NCI-H1436 treated with DMSO at 0.1 percent for 48 hours (cell line): ENCODE measurements around the gene PROSER3.
"Not testable (repeated sequence)": the region's sequence is repeated elsewhere in the genome, so short reads cannot be mapped to it uniquely, and the experiment has no call there.

Source experiments
- DNase-seq: peaks from one replicate; lab custom pipeline; 2025; lab: John Stamatoyannopoulos, UW

PROSER3 gene

DNA sequence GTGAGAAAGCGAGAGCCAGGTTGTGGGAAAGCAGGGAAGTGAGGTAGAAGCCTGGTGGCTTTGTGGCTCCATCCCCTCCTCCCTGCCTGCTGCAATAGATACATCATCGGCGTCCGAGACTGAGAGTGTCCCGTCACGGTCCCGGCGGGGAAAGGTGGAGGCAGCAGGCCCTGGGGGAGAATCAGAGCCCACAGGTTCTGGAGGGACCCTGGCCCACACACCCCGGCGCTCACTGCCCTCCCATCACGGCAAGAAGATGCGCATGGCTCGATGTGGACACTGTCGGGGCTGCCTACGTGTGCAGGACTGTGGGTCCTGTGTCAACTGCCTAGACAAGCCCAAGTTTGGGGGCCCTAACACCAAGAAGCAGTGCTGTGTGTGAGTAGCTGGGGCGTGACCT is 35.1 kb upstream of the PROSER3 start:
- no peak for DNase-seq

DNA sequence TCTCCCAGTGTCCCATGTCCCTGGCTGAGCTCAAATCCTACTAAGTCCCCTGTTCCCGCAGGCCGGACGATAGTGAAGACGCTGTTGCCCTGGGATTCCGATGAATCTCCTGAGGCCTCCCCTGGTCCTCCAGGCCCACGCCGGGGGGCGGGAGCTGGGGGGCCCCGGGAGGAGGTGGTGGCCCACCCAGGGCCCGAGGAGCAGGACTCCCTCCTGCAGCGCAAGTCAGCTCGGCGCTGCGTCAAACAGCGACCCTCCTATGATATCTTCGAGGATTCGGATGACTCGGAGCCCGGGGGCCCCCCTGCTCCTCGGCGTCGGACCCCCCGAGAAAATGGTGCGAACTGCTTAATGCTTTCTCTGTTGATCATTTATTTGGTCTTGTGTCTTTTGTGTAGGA is 34.3 kb upstream of the PROSER3 start:
- DNase-seq, result no peak

GRCh38 chr19:35724132-35724531 is 33.8 kb upstream of the PROSER3 start:
- DNase-seq, result not testable (repeated sequence)

- no peak for DNase-seq
Observed at GRCh38 chr19:35724560-35724959, 33.4 kb upstream of the PROSER3 start.

DNA sequence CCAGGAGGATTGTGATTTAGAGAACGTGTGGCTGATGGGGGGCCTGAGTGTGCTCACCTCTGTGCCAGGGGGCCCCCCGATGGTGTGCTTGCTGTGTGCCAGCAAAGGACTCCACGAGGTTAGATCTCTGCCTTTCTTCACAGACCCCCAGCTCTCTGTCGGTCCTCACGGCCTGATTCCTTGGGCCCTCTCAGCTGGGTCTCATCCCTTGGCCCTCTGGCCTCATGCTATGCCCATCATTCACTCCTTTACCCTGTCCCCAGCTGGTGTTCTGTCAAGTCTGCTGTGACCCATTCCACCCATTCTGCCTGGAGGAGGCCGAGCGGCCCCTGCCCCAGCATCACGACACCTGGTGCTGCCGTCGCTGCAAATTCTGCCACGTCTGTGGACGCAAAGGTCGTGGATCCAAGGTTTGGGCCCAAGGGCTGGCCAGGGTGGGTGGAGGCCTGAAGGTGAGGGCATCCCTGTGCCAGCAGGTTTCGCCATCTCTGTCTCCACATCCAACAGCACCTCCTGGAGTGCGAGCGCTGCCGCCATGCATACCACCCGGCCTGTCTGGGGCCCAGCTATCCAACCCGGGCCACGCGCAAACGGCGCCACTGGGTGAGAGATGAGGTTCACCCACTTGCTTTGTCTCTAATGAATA is 32.6 kb upstream of the PROSER3 start:
- no peak for DNase-seq

- no peak for DNase-seq
Observed at GRCh38 chr19:35727053-35727955, 30.7 kb upstream of the PROSER3 start.

GRCh38 chr19:35727956-35728706 is 29.8 kb upstream of the PROSER3 start:
- no peak for DNase-seq

- no peak for DNase-seq
Observed at GRCh38 chr19:35729021-35729420, 29.0 kb upstream of the PROSER3 start.

DNA sequence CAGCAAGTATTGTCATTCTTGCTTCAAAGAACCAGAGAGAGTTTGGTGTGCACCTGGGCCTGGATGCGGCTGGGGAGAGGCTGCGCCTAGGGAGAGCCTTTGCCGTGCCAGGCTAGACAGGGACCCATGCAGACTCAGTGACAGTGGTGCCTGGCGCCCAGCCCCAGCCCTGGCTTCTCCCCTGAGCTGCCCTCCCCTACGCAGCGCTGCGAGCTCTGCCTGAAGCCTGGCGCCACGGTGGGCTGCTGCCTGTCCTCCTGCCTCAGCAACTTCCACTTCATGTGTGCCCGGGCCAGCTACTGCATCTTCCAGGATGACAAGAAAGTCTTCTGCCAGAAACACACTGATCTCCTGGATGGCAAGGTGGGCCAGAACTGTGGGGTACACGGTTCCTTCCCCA is 28.2 kb upstream of the PROSER3 start:
- DNase-seq, result no peak

DNA sequence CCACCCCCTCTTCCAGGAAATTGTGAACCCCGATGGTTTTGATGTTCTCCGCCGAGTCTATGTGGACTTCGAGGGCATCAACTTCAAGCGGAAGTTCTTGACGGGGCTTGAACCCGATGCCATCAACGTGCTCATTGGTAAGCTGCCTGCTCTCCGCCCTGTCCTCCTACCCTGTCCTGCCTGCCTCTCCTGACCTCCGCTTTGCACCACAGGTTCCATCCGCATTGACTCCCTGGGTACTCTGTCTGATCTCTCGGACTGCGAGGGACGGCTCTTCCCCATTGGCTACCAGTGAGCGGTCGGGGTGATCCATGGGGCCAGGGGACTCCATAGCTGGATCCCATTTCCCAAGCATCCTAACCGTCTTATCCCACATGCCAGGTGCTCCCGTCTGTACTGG is 27.6 kb upstream of the PROSER3 start:
- DNase-seq, result no peak

- DNase-seq, result no peak
Observed at GRCh38 chr19:35731353-35731752, 26.6 kb upstream of the PROSER3 start.

DNA sequence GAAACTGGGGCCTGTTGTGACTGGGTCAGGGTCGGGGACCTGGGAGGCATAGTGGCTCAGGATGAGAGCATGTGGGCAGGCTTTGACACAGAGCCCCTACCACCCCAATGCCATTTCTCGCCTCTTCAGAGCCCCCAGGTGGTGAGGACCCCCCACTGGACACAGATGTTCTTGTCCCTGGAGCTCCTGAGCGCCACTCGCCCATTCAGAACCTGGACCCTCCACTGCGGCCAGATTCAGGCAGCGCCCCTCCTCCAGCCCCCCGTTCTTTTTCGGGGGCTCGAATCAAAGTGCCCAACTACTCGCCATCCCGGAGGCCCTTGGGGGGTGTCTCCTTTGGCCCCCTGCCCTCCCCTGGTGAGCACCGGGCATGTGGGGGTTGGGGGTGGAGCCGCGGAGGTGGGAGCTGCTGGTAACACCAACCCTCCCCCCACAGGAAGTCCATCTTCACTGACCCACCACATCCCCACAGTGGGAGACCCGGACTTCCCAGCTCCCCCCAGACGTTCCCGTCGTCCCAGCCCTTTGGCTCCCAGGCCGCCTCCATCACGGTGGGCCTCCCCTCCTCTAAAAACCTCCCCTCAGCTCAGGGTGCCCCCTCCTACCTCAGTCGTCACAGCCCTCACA is 26.1 kb upstream of the PROSER3 start:
- DNase-seq, result no peak

DNA sequence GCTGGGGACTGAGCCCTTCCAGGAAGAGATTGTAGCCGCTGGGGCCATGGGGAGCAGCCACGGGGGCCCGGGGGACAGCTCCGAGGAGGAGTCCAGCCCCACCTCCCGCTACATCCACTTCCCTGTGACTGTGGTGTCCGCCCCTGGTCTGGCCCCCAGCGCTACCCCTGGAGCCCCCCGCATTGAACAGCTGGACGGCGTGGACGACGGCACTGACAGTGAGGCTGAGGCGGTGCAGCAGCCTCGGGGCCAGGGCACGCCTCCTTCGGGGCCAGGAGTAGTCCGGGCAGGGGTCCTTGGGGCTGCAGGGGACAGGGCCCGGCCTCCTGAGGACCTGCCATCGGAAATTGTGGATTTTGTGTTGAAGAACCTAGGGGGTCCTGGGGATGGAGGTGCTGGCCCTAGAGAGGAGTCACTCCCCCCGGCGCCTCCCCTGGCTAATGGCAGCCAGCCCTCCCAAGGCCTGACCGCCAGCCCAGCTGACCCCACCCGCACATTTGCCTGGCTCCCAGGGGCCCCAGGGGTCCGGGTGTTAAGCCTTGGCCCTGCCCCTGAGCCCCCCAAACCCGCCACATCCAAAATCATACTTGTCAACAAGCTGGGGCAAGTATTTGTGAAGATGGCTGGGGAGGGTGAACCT is 25.3 kb upstream of the PROSER3 start:
- DNase-seq, result no peak

- no peak for DNase-seq
Observed at GRCh38 chr19:35733180-35734125, 24.5 kb upstream of the PROSER3 start.

GRCh38 chr19:35734273-35734672 is 23.7 kb upstream of the PROSER3 start:
- no peak for DNase-seq

- DNase-seq, result no peak
Observed at GRCh38 chr19:35734889-35735288, 23.1 kb upstream of the PROSER3 start.

DNA sequence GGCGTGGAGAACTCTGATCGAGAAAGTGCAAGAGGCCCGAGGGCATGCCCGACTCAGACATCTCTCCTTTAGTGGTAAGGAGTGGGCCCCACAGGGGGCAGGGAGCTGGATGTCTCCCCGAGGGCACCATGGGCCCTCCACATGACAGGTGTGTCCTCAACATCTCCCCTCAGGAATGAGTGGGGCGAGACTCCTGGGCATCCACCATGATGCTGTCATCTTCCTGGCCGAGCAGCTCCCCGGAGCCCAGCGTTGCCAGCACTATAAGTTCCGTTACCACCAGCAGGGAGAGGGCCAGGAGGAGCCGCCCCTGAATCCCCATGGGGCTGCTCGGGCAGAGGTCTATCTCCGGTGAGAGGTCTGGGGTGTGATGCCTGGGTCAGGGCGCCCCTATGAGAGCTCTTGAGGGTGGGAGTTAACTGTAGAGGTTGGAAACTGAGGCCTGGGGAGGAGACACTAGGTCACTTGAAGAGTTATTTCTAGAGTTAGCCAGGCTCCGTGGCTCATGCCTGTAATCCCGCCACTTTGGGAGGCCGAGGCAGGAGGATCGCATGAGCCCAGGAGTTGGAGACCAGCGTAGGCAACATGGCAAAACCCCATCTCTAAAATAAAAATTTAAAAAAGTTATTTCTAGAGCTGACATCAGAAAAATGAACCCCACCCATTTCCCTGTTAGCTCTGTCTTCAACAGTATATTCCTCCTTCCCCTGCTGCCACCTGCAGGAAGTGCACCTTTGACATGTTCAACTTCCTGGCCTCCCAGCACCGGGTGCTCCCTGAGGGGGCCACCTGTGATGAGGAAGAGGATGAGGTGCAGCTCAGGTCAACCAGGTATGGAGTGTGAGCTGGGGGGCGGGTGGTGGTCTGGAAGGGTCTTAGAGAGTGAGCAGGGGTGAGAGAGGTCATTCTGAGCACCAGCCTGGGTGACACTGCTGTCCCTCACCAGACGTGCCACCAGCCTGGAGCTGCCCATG is 20.8 kb upstream of the PROSER3 start:
- DNase-seq, result no peak

DNA sequence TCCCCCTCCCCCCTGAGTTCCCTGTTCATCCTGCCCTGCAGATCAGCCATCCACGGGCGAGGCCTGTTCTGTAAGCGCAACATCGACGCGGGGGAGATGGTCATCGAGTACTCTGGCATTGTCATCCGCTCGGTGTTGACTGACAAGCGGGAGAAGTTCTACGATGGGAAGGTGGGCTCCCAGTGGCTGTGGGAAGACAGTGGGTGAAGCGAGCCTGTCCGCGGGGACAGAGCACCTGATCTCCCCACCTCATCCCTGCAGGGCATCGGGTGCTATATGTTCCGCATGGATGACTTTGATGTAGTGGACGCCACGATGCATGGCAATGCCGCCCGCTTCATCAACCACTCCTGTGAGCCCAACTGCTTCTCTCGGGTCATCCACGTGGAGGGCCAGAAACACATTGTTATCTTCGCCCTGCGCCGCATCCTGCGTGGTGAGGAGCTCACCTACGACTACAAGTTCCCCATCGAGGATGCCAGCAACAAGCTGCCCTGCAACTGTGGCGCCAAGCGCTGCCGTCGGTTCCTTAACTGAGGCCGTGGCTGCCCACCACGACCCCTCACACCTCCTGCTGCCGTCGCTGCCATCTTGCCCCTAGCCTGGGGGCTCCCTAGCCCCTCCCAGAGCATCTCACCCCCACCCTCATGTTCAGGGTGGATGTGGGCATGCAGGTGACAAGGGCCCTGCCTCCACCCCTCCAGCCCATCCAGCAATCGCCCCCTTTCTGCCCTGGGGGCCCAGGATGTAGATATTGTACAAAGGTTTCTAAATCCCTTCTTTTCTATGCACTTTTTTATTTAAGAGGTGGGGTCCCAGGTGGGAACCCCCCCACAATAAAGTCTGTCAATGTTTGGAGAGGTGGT is 19.7 kb upstream of the PROSER3 start:
- no peak for DNase-seq

DNA sequence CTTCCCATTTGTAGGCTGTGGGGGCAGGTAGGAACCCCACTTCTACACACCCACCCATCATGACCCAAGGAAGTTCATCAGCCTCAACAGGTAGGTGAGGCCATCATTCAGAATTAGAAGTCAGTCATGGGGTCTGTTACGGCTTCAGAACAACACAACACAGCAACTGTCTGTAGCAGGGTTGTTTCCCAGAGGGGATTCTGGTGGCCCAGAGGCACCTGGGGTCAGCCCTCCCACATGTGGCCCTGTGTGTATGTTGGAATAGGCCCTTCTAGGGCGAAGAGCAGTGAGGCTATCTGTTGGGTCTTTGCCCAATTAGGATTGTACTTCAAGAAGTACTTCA is 19.1 kb upstream of the PROSER3 start:
- DNase-seq, result no peak
